ENCODE measurements around the gene ZNF341.

Gene ZNF341

GRCh38 chr20:33825340-33826269 lies 93.8 kb downstream of the ZNF341 start:
- DNase-seq (ENCODE audit: low read depth in 2 of 2) = no peak

DNA sequence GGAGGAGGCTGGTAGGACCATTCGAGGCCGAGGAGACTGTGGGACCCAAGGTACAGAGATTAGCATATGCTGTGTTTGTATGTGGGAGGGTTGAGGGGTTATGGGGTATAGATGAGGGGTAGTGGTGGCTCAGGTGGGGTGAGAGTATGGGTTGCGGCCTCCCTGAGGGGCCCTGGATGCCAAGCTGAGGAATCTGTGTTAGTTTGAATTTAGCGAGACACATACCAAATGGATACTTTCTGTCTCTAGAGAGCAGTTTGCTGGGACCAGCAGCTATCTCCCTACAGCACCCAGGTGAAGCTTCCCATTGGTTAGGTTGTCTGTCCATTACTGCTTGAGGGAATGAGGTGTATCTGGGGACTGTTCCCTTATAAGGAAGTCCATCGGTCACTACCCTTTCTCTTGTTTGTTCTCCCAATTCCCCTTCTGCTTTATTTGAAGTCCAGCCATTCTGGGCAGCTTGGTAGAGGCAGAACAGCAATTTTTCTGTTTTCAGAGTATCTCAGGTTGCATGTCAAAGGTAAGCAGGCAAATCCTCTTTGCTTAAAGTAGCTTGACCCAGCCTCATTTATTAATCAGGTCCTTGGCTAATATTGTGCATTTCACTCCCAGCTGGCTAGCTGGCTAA lies 94.6 kb downstream of the ZNF341 start:
- no peak for DNase-seq (ENCODE audit: low read depth in 2 of 2)

GRCh38 chr20:33827109-33827508 lies 95.3 kb downstream of the ZNF341 start:
- DNase-seq (ENCODE audit: low read depth in 2 of 2) = no peak

- no peak for DNase-seq (ENCODE audit: low read depth in 2 of 2)
These were observed 96.0 kb downstream of the ZNF341 start for GRCh38 chr20:33827634-33828325.

DNA sequence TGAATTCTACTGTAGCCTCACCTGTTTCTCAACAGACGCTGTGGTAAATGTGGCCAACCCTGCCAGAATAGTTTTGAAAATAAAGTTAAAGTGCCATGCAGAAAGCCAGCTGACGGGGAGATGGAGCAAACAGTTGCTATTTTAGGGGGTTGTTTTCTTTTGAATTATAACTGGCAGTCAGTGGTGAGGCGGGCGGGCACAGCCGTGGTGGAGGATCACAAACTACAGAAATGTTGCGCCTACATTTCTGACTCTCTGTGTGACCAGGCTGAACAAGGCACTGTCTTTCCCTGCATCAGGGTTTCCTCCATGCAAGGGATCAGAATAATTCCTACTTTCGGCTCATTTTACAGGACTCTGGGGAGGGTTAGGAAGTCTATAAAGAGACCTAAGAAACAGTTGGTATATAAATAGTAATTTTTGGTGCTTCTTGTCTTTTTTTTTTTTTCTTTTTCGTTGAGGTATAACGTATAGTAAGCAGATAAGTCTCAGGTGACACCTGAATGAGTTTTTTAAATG lies 96.6 kb downstream of the ZNF341 start:
- DNase-seq (ENCODE audit: low read depth in 2 of 2) = no peak

DNA sequence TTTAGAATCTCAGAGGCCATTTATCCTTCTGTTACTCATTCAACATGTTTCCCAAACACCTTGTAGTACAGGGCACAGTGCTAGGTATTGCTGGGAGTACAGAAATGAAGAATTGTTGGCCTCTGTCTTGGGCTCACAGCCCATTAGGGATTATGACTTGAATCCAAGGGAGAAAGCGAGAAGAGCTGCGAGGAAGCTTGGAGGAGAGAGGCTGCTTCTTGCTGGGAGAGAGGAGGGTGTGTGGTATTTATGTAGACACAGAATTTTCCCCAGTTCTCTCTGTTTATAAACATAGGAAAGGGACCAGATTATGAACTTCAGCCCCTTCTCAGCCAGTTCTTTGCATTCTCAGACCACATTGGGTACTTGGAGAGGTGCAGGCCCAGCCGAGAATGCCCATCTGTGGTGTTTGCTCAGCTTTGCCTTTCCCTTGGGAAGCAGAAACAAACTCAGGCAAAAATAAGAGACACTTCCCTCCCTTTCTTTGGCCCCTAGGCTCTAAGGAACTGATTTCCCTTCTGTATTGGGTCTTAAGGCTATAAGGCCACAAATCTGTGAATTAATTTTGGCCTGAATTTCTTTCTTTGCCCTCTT lies 97.3 kb downstream of the ZNF341 start:
- no peak for DNase-seq (ENCODE audit: low read depth in 2 of 2)

- DNase-seq (ENCODE audit: low read depth in 2 of 2) = no peak
These were observed 97.8 kb downstream of the ZNF341 start for GRCh38 chr20:33829636-33830035.

- no peak for DNase-seq (ENCODE audit: low read depth in 2 of 2)
These were observed 98.6 kb downstream of the ZNF341 start for GRCh38 chr20:33830371-33830770.

DNA sequence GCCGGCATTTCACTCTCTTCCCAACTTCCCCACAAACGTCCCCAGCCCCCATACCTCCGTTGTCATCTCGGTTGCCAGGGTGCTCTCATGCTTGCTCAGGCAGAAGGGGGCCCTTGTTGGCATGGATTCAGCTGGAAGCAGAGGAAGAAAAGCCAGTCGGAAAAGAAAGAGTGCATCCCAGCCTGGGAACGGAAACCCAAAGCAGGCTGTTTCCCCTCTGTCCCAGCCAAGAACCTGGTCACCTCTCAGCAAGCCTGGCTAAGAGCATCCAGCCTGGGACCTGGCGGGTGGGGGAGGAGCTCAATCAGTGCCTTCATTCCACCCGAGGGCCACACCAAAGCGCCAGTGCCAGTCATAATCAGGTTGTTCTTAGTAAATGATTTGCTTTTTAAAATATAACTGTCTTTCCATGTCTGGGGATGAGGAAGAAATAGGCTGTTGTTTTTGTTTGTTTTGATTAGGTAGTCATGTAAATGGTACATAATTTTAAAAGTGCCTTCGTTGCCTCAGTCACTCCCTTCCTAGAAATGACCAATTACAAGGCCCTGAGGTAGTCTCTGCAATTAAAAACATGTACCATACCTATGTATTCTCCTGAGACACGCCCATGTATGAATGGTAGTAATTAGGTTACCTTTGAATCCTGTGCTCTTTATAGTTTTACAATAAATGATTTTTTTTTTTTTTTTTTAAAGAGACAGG lies 100.5 kb downstream of the ZNF341 start:
- no peak for DNase-seq (ENCODE audit: low read depth in 2 of 2)

DNA sequence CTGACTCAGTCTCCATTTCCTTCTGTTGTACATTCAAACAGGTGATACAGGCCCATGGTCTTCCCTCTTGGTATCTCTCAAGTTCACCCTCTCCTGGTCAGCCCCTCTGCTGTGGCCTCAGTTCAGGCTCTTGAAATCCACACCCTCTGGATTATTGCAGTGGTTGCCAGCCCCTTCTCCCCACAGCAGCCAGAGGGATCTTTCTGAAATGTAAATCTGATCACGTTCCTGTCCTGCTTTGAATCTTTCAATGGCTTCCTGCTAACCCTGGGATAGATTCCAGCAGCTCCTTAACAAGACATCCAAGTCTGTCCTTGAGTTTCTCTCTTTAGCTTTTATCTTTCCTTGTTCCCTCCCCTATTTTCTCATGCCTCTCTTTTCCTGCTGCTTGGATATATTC lies 101.5 kb downstream of the ZNF341 start:
- no peak for DNase-seq (ENCODE audit: low read depth in 2 of 2)

DNA sequence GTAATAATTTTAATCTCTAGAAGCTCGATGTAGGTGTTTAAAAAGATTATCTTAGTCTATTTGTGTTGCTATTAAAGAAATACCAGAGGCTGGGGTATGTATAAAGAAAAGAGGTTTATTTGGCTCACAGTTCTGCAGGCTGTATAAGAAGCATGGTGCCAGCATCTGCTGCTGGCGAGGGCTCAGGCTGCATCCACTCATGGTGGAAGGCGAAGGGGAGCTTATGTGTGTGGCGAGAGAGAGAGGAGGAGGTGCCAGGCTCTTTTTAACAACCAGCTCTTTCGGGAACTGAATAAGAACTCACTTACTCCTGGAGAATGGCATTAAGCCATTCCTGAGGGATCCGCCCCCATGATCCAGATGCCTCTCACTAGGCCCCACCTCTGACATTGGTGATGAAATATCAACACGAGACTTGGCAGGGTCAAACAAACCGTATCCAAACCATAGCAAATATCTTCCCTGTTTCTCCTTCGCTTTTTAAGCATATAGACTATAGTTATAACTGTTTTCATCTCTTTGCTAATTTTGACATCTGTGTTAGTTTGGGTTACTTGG lies 103.9 kb downstream of the ZNF341 start:
- DNase-seq (ENCODE audit: low read depth in 2 of 2) = no peak

DNA sequence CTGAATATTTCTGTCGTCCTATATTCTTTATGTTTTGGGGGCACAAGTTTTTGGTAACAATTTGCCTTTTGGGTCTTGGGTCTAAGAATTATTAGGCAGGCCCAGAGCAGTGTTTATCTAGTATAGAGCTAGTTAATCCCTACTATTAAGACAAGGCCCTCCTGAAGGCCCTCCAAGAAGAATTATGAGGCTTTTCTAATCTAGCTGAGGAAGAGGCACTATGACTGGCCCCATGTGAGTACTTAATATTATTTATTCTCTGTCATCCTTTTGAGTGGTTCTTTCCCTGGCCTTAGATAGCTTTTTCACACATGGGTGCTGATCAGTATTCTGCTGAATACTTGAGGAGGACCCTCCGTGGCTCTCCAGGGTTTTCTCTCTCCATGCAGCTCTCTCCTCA lies 104.5 kb downstream of the ZNF341 start:
- no peak for DNase-seq (ENCODE audit: low read depth in 2 of 2)

DNA sequence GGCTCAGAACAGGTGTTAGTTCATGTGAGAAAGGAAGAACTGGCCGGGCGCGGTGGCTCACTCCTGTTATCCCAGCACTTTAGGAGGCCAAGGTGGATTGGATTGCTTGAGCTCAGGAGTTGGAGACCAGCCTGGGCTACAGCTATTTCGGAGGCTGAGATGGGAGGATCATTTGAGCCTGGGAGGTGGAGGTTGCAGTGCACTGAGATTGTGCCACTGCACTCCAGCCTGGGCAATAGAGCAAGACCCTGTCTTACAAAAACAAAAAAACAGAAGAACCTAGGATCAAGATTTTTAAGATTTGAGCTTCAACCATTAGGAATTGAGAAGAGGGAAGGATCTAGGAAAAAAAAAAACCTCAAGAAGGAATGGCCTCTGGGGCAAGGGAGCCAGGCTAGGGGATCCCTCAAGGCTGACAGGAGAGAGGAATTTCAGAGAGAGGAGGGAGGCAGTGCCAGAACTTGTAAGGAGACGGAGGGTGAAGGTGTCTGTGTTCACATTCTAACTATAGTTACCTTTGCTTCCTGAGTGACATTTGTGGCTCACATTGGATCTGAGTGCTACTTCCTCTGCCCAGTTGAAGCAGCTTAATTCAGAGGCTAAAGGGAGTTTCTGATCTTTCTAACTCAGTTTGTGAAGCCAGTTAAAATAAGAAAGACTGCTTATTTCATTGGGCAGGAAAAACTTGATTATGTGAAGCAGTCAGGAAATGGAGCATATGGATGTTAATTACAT lies 105.5 kb downstream of the ZNF341 start:
- no peak for DNase-seq (ENCODE audit: low read depth in 2 of 2)

DNA sequence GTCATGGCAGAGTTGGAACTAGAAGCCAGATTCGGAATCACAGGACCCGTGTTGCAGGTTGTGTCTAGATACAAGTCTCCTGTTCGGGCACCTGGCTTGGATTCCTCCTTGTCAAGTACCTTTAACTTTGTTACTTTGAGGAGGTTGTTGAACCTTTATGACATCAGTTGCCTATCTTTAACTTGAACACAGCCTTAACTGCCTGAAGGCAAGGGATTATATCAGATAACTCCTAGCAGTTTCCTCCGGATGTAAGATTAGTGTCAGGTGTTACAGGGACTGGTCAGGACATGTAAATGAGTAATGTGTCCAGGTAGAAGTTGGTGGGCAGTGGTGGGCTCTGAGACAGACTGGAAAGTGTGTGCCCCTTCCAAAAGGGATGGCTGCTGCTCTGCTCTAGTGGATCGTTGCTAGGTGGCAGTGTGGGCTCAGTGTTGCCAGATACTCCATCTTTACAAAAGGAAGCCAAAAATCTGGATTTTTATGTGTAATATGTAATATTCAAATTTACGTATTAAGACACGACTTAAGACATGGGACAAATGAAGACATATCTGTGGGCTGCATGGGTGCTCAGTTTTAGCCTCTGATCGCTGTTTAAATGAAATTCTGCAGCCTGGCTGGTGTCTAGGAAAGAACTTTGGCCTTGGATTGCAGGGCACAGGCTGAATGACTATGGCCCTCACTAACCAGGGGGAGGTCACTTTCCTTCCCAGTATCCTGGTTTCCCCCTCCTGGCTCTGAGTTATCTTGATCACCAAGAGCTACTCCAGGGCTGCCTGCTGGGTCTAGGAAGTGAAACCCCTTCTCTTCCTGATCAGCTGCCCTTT lies 106.5 kb downstream of the ZNF341 start:
- no peak for DNase-seq (ENCODE audit: low read depth in 2 of 2)

DNA sequence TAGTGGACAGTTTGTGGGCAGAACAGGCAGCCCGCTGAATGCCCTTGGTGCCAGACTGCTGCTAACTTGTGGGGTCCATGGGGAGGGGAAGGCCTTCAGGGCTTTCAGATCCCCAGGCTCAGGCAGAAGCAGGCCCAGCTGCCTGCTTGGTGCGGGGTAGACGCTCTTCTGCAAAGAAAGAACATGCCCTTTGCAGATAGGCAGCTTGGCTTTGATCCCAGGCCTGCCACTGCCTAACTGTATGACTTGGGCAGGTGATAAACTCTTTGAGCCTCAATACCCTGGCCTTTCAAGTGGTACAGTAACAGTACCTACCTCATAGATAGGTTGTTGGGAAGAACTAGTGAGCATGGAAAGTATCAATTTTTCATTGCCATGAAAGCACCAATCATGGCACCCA lies 107.8 kb downstream of the ZNF341 start:
- no peak for DNase-seq (ENCODE audit: low read depth in 2 of 2)

GRCh38 chr20:33840160-33840559 lies 108.4 kb downstream of the ZNF341 start:
- DNase-seq (ENCODE audit: low read depth in 2 of 2) = no peak

GRCh38 chr20:33840759-33841435 lies 109.1 kb downstream of the ZNF341 start:
- no peak for DNase-seq (ENCODE audit: low read depth in 2 of 2)

- DNase-seq (ENCODE audit: low read depth in 2 of 2) = no peak
These were observed 109.6 kb downstream of the ZNF341 start for GRCh38 chr20:33841436-33841799.
